ENCODE data around the gene INPP4B.
"Not testable (repeated sequence)": the region's sequence is repeated elsewhere in the genome, so short reads cannot be mapped to it uniquely, and the experiment has no call there.

Gene INPP4B

GRCh38 chr4:142645475-142646108 lies 200.5 kb downstream of the INPP4B start:
- no peak for TF ChIP-seq CTCF (IDR thresholded peaks at IDR 0.05; ENCODE audit: low read depth, low read length)
- DNase-seq (ENCODE audit: low read depth in 2 of 2) = peak; percentile 16 to 56
- no peak overlapping the region for H3K4me3 ChIP-seq (replicated peaks in 1 of 2; ENCODE audit: low read depth in 2 of 2, low read length in 2 of 2)

- not testable (repeated sequence) for H3K4me3 ChIP-seq (replicated peaks in 1 of 2; ENCODE audit: low read depth in 2 of 2, low read length in 2 of 2); DNase-seq (ENCODE audit: low read depth in 2 of 2)
These were observed 201.5 kb downstream of the INPP4B start for GRCh38 chr4:142644628-142645027.

- H3K4me3 ChIP-seq (replicated peaks in 1 of 2; ENCODE audit: low read depth in 2 of 2, low read length in 2 of 2) = no peak overlapping the region
These were observed 208.5 kb downstream of the INPP4B start for GRCh38 chr4:142637614-142638013.

GRCh38 chr4:142631836-142632235 lies 214.3 kb downstream of the INPP4B start:
- H3K4me3 ChIP-seq (replicated peaks in 1 of 2; ENCODE audit: low read depth in 2 of 2, low read length in 2 of 2) = no peak overlapping the region
- DNase-seq (ENCODE audit: low read depth in 2 of 2) = no peak
- no peak for TF ChIP-seq CTCF (IDR thresholded peaks at IDR 0.05; ENCODE audit: low read depth, low read length)

More at GRCh38 chr4:142637614-142638013, 208.5 kb downstream of the INPP4B start:
- TF ChIP-seq CTCF (IDR thresholded peaks at IDR 0.05; ENCODE audit: low read depth, low read length) = no peak
- DNase-seq (ENCODE audit: low read depth in 2 of 2) = no peak

GRCh38 chr4:142615324-142615665 lies 230.8 kb downstream of the INPP4B start:
- no peak for TF ChIP-seq CTCF (IDR thresholded peaks at IDR 0.05; ENCODE audit: low read depth, low read length)
- peak; percentile 39 to 87 for DNase-seq (ENCODE audit: low read depth in 2 of 2)
- no peak overlapping the region for H3K4me3 ChIP-seq (replicated peaks in 1 of 2; ENCODE audit: low read depth in 2 of 2, low read length in 2 of 2)

- DNase-seq (ENCODE audit: low read depth in 2 of 2) = peak; percentile 4 to 86
- TF ChIP-seq CTCF (IDR thresholded peaks at IDR 0.05; ENCODE audit: low read depth, low read length) = no peak
- H3K4me3 ChIP-seq (replicated peaks in 1 of 2; ENCODE audit: low read depth in 2 of 2, low read length in 2 of 2) = no peak overlapping the region
These were observed 231.3 kb downstream of the INPP4B start for GRCh38 chr4:142614621-142615323.

GRCh38 chr4:142607976-142608375 lies 238.1 kb downstream of the INPP4B start:
- TF ChIP-seq CTCF (IDR thresholded peaks at IDR 0.05; ENCODE audit: low read depth, low read length) = no peak
- H3K4me3 ChIP-seq (replicated peaks in 1 of 2; ENCODE audit: low read depth in 2 of 2, low read length in 2 of 2) = no peak overlapping the region
- no peak for DNase-seq (ENCODE audit: low read depth in 2 of 2)
